Measurements from ENCODE around the gene CYP3A4. TPM values are rescaled to one million over a fixed set of nuclear protein-coding genes. Genes with fewer than 3 reads are reported as not detected.
"Not testable (repeated sequence)": the region's sequence is repeated elsewhere in the genome, so short reads cannot be mapped to it uniquely, and the experiment has no call there.

Gene CYP3A4
- total and polyA plus RNA-seq, 5 donors from 2014 or later, result not detected

DNA sequence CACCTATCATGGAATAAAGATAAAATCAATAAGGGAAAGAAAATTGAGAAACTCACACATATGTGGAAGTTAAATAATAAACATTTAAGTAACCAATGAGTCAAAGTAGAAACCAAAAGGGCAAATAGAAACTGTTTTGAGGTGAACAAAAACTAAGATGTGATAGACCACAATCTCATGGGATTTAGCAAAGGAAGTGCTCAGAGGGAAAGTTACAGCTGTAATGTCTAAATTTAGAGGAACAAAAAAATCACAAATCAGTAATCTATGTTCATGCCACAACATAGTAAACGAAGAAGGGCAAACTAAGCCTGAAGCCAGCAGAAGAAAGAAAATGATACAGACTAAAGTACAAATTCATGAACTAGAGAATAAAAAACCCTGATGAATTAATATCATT is 16.3 kb downstream of the CYP3A4 start:
- no peak for DNase-seq
- Mint-ChIP-seq H3K27me3 (peaks cover 20% of the 10 kb centered on the region), H3K36me3 (peaks cover 7% of the 10 kb centered on the region), H3K27ac (no peak overlapping the region), H3K4me1 (peaks cover 0 to 2% (median 0%) of the 10 kb centered on the region in 4 donors), H3K9me3 (peaks cover 0 to 8% (median 0%) of the 10 kb centered on the region in 7 donors), H3K4me3 (no peak overlapping the region)
- H3K9me3 ChIP-seq (ENCODE audit: control insufficient read depth in 2 of 2, low read length in 2 of 2), result no peaks in the 10 kb centered on the region
- peaks cover 17% of the 10 kb centered on the region for H3K27me3 ChIP-seq (ENCODE audit: control insufficient read depth, insufficient read depth, low read length)
- H3K27ac ChIP-seq (ENCODE audit: insufficient read depth, low read length, poor library complexity, severe bottlenecking), result no peak overlapping the region
- no peaks in the 10 kb centered on the region for H3K4me1 ChIP-seq (ENCODE audit: control insufficient read depth, insufficient read depth, low read length, poor library complexity, severe bottlenecking)
- no peaks in the 10 kb centered on the region for H3K36me3 ChIP-seq (ENCODE audit: control insufficient read depth, insufficient read depth, low read length)
- no peak overlapping the region for H3K4me3 ChIP-seq (ENCODE audit: low read depth, low read length)
- ATAC-seq (ENCODE audit: low read depth in 2 of 2), result no peak

DNA sequence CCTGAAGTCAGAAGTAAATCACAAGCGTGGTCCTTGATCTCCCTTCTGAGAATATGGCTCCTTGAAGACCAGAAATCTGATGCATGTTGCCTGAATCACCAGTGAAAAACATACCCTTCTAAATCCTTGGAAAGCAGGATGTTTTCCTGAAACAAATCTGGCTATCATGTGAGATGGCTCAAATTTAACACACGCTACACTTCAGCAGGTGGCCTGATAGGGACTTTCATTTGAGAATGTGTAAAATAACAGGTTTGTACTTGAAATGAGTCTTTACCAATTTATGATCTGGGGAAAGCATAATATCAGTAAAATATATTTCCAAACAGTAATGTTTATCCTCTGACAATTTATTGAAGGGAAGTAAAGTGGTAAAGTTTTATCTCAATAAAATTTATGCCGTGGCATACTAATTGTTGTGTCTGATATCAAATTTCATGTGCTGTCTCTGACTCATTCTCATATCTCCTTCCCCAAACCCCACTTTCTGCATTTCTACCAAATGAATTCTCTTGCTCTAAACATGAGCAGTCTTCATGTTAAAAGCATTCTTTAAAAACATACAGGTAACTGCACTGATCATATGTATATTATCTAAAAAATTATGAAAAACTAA is 17.4 kb downstream of the CYP3A4 start:
- Histone ChIP-seq H3K36me3 (ENCODE audit: control insufficient read depth, insufficient read depth, low read length) (no peaks in the 10 kb centered on the region), H3K27me3 (ENCODE audit: control insufficient read depth, insufficient read depth, low read length) (peaks cover 8% of the 10 kb centered on the region), H3K4me1 (ENCODE audit: control insufficient read depth, insufficient read depth, low read length, poor library complexity, severe bottlenecking) (no peaks in the 10 kb centered on the region), H3K9me3 (ENCODE audit: control insufficient read depth in 2 of 2, low read length in 2 of 2) (no peaks in the 10 kb centered on the region), H3K27ac (ENCODE audit: insufficient read depth, low read length, poor library complexity, severe bottlenecking) (no peak overlapping the region), H3K4me3 (ENCODE audit: low read depth, low read length) (no peak overlapping the region)
- DNase-seq (no peak), ATAC-seq (ENCODE audit: low read depth in 2 of 2) (no peak)
- Mint-ChIP-seq H3K36me3 (peaks cover 7% of the 10 kb centered on the region), H3K4me3 (no peak overlapping the region), H3K27ac (no peak overlapping the region), H3K4me1 (peaks cover 0 to 2% (median 0%) of the 10 kb centered on the region in 4 donors), H3K27me3 (peaks cover 15% of the 10 kb centered on the region), H3K9me3 (peaks cover 0 to 8% (median 0%) of the 10 kb centered on the region in 7 donors)

DNA sequence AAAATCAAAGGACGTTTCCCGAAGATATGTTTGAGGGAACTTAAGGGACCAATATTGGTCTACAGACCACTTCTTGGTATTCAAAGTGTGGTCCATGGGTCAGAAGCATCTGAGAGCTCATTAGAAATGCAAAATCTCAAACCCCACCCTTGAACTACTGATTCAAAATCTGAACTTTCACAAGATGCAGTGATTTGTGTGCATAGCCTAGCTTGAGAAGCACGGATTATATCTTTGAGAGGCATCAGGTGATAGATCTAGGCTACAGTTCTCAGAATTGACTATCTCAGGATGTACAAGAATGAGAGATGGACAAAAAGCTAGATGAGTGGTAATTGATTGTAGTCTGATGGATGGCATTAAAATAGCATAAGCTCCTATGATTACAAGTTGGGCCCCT is 19.5 kb downstream of the CYP3A4 start:
- Mint-ChIP-seq H3K4me1 (peaks cover 0 to 2% (median 0%) of the 10 kb centered on the region in 4 donors), H3K9me3 (no peaks in the 10 kb centered on the region), H3K4me3 (no peak overlapping the region), H3K27ac (no peak overlapping the region), H3K27me3 (peaks cover 4% of the 10 kb centered on the region), H3K36me3 (peaks cover 7% of the 10 kb centered on the region)
- DNase-seq, result no peak
- ATAC-seq (ENCODE audit: low read depth in 2 of 2), result no peak
- no peak overlapping the region for H3K4me3 ChIP-seq (ENCODE audit: low read depth, low read length)
- H3K9me3 ChIP-seq (ENCODE audit: control insufficient read depth in 2 of 2, low read length in 2 of 2), result no peaks in the 10 kb centered on the region
- no peaks in the 10 kb centered on the region for H3K36me3 ChIP-seq (ENCODE audit: control insufficient read depth, insufficient read depth, low read length)
- no peaks in the 10 kb centered on the region for H3K4me1 ChIP-seq (ENCODE audit: control insufficient read depth, insufficient read depth, low read length, poor library complexity, severe bottlenecking)
- no peak overlapping the region for H3K27ac ChIP-seq (ENCODE audit: insufficient read depth, low read length, poor library complexity, severe bottlenecking)
- no peaks in the 10 kb centered on the region for H3K27me3 ChIP-seq (ENCODE audit: control insufficient read depth, insufficient read depth, low read length)

DNA sequence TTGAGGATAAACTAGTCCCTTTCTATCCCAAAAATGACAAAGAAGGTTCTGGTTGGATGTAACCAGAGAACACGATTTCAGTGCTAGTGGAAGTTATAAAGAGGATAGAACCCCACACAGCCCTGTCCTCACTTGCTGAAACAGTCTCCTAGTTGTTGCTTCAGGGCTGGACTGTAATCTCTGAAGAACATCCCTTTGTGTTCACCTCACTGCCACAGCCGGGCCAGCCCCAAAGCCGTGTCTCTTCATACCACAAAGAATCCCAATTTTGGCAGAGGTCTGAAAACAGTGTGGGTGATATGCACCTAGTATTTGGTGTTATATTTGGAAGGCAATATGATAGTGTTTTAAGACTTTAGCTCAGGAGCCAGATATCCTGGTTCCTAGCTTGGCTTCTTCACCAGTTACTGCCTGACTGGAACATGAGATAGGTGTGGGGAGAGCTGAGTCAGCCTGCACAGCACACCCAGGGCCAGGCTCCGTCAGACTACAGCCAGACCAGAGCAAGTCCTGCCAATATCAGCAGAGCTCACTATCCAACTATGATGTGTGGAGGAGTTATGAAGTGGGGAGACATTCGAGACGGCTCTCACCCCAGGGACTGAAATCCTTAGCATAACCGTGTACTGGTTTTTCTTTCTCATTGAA is 21.2 kb downstream of the CYP3A4 start:
- H3K4me1 ChIP-seq (ENCODE audit: control insufficient read depth, insufficient read depth, low read length, poor library complexity, severe bottlenecking), result no peaks in the 10 kb centered on the region
- ATAC-seq (ENCODE audit: low read depth in 2 of 2), result no peak
- Mint-ChIP-seq H3K9me3 (no peaks in the 10 kb centered on the region), H3K4me3 (no peak overlapping the region), H3K27ac (no peak overlapping the region), H3K4me1 (peaks cover 0 to 2% (median 0%) of the 10 kb centered on the region in 4 donors), H3K27me3 (no peaks in the 10 kb centered on the region), H3K36me3 (peaks cover 7% of the 10 kb centered on the region)
- no peaks in the 10 kb centered on the region for H3K9me3 ChIP-seq (ENCODE audit: control insufficient read depth in 2 of 2, low read length in 2 of 2)
- no peaks in the 10 kb centered on the region for H3K36me3 ChIP-seq (ENCODE audit: control insufficient read depth, insufficient read depth, low read length)
- DNase-seq, result no peak
- H3K27ac ChIP-seq (ENCODE audit: insufficient read depth, low read length, poor library complexity, severe bottlenecking), result no peak overlapping the region
- H3K27me3 ChIP-seq (ENCODE audit: control insufficient read depth, insufficient read depth, low read length), result peaks cover 2% of the 10 kb centered on the region
- no peak overlapping the region for H3K4me3 ChIP-seq (ENCODE audit: low read depth, low read length)

DNA sequence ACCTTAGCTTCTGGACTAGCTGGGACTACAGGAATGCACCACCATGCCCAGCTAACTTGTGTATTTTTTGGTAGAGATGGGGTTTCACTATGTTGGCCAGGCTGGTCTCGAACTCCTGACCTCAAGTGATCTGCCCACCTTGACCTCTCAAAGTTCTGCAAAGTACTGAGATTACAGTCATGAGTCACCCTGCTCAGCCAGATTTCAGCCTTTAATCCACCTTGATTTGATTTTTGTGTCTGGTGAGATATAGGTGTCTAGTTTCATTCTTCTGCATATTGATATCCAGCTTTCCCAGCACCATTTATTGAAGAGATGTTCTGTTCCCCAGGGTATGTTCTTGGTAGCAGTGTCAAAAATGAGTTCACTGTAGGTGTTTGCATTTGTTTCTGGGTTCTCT is 28.9 kb downstream of the CYP3A4 start:
- Mint-ChIP-seq H3K9me3 (peaks cover 0 to 2% (median 0%) of the 10 kb centered on the region in 7 donors), H3K27ac (no peak overlapping the region), H3K4me3 (no peak overlapping the region), H3K36me3 (peaks cover 4% of the 10 kb centered on the region), H3K27me3 (peaks cover 30% of the 10 kb centered on the region), H3K4me1 (no peaks in the 10 kb centered on the region)
- Histone ChIP-seq H3K27me3 (ENCODE audit: control insufficient read depth, insufficient read depth, low read length) (peaks cover 2% of the 10 kb centered on the region), H3K27ac (ENCODE audit: insufficient read depth, low read length, poor library complexity, severe bottlenecking) (no peak overlapping the region), H3K9me3 (ENCODE audit: control insufficient read depth in 2 of 2, low read length in 2 of 2) (no peaks in the 10 kb centered on the region), H3K36me3 (ENCODE audit: control insufficient read depth, insufficient read depth, low read length) (no peaks in the 10 kb centered on the region), H3K4me1 (ENCODE audit: control insufficient read depth, insufficient read depth, low read length, poor library complexity, severe bottlenecking) (no peaks in the 10 kb centered on the region), H3K4me3 (ENCODE audit: low read depth, low read length) (no peak overlapping the region)
- ATAC-seq (ENCODE audit: low read depth in 2 of 2) (no peak), DNase-seq (no peak)

DNA sequence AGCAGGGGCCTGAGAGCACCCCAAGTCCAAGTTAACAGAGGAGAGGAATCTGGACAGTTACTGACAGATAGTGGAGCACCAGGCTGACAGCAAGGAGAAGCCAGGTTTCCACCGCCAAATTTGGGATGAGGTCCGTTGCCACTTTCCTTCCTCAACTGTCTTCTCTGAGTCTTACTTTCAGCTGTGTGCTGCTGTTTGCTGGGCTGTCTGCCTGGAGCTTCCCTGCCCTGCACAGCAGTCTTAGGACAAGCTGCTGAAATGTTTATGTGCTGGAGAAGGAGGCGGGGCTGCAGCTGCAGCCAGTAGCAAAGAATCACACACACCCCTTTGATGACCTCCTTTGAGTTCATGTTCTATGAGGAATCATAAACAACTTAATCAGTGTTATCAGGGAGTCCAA is 31.6 kb downstream of the CYP3A4 start:
- Mint-ChIP-seq H3K36me3 (peaks cover 4% of the 10 kb centered on the region), H3K9me3 (peaks cover 0 to 2% (median 0%) of the 10 kb centered on the region in 7 donors), H3K27me3 (peaks cover 30% of the 10 kb centered on the region), H3K27ac (no peak overlapping the region), H3K4me3 (no peak overlapping the region), H3K4me1 (no peaks in the 10 kb centered on the region)
- no peak overlapping the region for H3K4me3 ChIP-seq (ENCODE audit: low read depth, low read length)
- no peaks in the 10 kb centered on the region for H3K36me3 ChIP-seq (ENCODE audit: control insufficient read depth, insufficient read depth, low read length)
- no peak for ATAC-seq (ENCODE audit: low read depth in 2 of 2)
- H3K9me3 ChIP-seq (ENCODE audit: control insufficient read depth in 2 of 2, low read length in 2 of 2), result no peaks in the 10 kb centered on the region
- H3K27me3 ChIP-seq (ENCODE audit: control insufficient read depth, insufficient read depth, low read length), result no peaks in the 10 kb centered on the region
- DNase-seq, result no peak
- no peak overlapping the region for H3K27ac ChIP-seq (ENCODE audit: insufficient read depth, low read length, poor library complexity, severe bottlenecking)
- H3K4me1 ChIP-seq (ENCODE audit: control insufficient read depth, insufficient read depth, low read length, poor library complexity, severe bottlenecking), result no peaks in the 10 kb centered on the region

DNA sequence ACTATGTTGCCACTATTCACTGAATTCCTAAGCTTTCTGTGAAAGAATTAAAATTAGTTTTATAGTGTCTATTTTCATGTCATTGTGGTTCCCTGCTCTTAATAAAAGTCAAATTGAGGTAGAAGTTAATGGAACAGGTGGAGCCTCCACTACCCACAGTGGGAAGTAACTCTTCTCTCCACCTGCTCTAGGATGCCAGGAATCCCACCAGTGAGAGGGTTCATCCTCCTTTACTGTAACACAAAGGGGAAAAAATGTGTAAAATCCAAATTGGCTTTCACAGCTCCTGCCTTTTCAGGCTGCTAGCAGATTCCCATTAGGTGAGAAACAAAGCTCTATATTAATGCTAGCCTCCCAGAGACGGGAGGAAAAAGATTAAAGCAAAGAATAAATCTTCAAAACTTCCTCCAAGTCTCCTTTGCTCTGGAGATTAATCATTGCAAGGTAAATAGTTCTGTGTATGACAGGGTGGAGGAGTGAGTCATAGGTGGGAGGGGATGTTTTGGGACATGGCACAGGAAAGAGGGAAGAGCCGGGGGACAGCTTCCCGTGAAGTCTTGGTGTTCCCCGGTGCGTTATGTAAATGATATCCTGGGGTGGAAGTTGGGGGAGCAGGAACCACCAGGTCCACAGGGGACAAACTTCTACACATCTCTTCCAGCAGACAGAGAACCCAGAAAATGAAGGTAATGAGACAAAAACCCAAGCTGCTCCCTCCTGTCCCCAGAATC is 32.5 kb downstream of the CYP3A4 start:
- not testable (repeated sequence) for H3K27ac ChIP-seq (ENCODE audit: insufficient read depth, low read length, poor library complexity, severe bottlenecking); H3K9me3 ChIP-seq (ENCODE audit: control insufficient read depth in 2 of 2, low read length in 2 of 2); H3K27me3 ChIP-seq (ENCODE audit: control insufficient read depth, insufficient read depth, low read length); DNase-seq; H3K9me3 Mint-ChIP-seq; H3K4me3 Mint-ChIP-seq; ATAC-seq (ENCODE audit: low read depth in 2 of 2); H3K4me1 Mint-ChIP-seq; H3K4me1 ChIP-seq (ENCODE audit: control insufficient read depth, insufficient read depth, low read length, poor library complexity, severe bottlenecking); H3K36me3 Mint-ChIP-seq; H3K27ac Mint-ChIP-seq; H3K36me3 ChIP-seq (ENCODE audit: control insufficient read depth, insufficient read depth, low read length); H3K4me3 ChIP-seq (ENCODE audit: low read depth, low read length)
- H3K27me3 Mint-ChIP-seq, result peaks cover 26% of the 10 kb centered on the region

Data from CD4-positive, CD25-positive, alpha-beta regulatory T cell (primary cell).